Activated CD4-positive, alpha-beta T cell treated with anti-CD3 and anti-CD28 coated beads, Interleukin-2, amount 50 U/mL, for 4 hours (primary cell): ENCODE measurements around the gene VAV2.

ENCODE experiments used
- DNase-seq, 2 experiments: peaks; one replicate each; pipeline ENCODE4 v3.0.0-alpha.2; 2020

VAV2 gene

DNA sequence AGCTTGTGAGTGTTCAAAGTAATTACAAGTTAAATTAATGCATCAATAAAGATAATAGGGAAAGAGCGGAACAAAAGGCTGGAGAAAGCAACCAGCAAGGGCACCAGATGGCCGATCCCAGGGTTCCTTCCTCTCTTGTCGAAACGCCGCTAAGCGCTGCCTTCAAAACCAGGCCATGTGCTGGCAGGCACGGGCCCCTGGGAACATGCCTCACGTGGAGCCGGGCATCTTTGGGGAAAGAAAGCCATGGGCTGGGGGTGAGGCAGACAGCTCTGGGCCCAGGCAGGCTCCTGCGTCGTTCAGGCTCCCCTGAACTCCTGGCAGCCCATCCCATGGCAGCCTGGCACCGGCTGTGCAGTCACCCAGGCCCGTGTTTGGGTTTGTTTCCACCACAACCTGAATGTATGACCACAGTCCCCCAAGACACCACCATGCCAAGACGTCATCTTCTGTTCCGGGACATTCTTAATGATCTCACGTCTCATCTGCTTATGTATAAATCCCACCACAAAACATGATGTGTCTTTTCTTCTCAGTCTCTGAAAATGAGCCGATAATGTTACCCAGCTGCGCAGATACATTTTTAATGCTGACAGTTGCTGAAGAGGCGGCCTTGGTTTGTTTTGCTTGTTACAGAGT lies 143.5 kb downstream of the VAV2 start:
- DNase-seq: no peak

DNA sequence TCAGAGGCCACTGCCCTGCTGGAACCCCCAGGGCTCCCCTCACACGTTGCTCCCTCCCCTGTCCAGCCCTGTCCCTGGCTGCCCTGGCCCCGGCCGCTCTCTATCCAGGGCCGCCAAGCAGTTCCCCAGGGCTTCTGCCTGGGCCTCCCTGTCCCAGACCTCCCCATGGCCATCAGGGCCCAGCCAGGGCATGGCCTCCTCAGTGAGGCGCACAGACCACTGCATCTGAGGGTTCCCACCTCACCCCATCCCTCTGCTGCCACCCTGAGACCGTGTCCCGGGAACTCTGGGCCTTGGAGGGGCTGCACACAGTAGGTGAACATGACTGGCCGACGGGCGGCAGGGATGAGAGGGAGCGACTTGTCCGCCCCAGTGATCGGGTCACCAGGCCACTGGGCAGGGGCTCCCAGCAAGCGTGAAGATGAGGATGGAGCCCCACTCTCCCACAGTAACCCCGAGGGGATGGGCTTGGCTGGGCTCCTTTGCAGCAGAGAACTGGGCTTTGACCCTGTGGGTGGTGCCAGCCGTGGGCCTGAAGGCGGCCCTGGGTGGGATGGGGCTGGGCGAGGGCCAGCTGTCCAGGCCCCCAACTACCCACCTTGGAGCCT lies 145.5 kb downstream of the VAV2 start:
- DNase-seq: no peak

DNA sequence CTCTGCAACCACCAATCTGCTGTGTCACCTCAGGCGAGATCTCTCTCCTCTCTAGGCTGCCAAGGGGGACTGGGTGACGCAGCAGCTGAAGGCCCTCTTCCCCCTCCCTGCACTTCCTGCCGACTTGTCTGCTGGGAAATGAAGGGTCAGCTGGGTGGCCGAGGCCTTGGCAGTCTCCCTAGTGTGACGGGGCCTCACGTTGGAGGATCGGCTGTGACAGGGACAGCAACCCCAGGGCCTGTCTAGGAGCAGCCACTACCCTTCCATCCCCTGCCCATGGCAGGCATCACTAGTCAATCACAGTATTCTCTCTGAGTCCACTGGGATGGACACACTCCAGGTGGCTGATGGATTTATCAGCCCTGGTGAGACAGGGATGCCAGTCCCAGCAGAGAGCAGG lies 146.7 kb downstream of the VAV2 start:
- no peak for DNase-seq

DNA sequence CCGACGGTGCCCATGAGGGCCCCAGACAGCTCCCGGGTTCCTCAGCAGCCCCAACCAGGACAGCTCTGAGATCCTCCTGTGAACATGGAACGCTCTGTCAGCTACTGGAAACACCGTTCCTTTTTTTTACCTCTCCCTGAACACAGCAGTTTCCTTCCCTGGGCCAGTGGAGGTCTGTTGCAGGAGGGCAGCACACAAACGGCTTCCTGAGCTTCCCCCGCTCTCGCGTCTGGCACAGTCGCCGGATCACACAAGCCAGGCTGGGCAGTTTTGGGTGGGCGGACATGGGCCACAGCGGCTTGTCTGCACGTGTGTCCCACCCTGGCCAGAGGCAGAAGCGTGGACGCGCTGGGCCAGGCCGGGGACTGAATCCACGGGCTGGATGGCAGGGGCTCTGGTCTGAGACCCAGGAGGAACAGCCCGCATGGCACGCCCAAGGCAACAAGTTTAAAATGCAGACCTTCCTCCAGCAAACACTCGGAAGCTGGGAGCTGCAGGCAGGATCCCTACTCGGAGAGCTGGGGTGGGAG lies 147.2 kb downstream of the VAV2 start:
- no peak for DNase-seq

DNA sequence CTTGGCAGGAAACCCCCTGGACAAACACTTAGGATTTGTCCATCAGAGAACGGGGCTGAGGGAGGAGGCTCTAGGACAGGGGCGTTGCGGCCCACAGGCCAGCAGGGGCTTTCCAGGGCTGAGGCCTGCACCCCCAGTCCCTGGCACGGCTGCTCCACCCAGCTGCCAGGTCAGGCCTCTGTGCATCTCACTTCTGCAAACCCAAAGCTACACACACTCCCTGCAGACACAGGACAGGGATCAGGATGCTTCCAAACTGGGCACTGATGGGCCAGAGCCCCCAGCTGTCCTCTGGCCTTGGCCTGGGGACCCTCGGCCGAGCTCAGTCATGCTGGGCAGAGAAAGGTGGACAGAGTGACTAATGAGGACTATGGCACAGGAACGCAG lies 147.7 kb downstream of the VAV2 start:
- no peak for DNase-seq

DNA sequence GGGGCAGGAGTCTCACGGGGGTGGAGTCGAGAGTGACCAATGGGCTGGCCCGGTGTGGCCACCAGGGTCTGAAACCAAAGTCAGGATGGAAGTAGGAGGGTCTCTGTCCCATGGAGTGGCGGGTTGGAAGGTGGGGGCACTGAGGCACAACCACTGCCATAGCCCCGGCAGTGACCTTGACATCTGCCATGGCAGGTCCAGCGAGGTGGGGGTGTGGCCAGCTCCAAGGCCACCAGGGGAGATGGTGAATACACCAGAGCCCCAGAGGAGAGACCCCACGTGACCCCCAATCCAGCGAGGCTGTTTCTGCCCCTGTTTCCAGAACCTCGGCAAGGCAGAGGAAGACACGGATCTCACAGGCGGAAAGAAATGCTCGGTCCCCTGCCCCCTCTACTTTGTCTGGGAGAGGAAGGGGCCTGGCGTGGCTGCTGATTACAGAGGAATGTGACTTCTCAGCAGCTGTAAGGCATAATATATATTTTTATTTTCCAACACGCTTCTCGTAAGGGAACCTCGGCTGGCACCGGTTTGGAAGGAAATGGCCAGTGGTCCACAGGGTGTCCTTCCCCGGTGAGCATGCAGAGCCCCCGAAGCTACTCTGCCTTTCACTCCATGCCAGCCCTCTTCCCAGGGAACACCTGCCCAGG lies 148.2 kb downstream of the VAV2 start:
- no peak for DNase-seq

DNA sequence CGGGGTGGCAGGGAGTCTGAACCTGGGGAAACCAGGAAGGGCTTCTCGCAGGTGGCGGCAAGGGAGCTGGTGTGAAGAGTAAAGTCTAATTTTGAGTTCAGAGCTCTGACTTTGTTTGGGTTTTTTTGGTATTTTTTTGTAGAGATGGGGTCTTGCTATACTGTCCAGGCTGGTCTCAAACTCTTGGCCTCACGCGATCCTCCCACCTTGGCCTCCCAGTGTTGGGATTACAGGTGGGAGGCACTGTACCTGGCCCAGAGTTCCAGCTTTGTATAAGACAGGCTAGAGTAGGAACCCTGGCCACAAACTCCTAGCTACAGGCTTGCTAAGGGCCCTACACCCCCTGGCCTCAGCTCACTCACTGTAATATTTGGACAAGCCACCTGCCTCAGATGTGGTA lies 148.9 kb downstream of the VAV2 start:
- DNase-seq: no peak

DNA sequence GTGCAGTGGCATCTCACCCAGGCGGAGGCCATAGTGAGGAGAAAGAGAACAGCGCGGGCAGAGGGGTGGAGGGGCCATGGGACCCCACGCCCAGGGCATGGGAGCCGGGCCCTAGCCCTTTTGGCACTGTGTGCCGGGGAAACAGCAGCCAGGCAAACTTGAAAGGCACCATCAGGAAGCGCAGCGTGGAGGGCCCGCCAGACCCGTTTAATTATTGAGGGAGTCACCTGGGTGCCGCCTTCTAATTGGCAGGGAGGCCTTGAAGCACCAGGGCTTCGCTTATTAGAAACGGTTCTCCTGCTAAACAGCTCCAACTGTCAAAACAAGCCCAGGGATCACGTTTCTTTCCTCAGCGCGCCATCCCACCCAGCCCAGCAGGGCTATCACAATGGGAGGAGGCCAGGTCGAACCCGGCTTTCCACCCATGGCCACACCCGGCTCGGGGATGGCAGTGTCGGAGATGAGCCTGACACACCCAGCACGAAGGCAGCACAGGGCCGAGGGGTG lies 149.3 kb downstream of the VAV2 start:
- no peak for DNase-seq

DNA sequence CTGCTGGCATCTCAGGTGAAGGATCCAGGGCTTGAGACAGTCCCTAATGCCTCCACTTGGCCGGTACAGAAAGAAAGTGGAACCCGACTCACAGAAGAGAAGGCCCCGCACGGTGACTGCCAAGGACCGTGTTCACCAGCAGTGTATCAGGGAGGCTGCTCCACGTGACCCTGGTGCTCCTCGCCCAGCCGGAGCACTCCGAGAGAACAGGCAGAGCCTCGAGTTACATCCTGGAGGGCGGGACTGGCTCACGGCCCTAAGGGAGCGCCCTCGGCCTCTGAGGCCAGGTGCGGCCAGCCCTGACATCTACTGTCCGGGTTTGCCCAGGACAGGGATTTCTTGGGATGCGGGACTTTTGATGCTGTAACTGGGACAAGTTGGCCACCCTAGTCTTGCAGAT lies 149.9 kb downstream of the VAV2 start:
- no peak for DNase-seq

DNA sequence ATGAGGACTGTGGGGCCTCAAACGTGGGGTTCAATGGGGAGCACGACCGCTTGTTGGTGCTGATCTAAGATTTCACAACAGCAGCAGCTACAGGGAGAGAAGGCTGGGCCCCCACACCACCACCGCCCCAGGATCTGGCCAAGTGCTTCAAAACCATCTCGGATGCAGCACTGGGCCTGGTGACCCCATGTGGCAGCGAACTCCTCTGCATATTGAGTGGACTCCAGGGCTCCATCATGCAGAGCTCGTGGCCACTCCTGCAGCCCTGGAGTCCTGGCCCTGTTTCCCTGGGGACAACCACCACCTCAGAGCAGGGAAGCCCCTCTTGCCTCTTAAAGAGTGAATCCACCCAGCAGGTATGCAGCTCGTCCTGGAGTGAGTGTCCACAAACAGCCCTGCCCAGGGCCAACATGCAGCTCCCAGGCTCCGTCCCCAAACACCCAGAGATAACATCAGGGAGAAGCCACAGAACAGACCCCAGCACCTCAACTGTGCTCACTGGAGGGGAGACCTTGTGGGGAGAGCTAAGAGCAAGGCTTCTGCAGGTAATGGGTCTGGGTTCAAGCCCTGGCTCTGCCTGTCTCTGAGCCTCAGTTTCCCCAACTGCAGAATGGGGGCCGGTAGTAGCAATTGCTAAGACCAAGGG lies 150.8 kb downstream of the VAV2 start:
- no peak for DNase-seq

DNA sequence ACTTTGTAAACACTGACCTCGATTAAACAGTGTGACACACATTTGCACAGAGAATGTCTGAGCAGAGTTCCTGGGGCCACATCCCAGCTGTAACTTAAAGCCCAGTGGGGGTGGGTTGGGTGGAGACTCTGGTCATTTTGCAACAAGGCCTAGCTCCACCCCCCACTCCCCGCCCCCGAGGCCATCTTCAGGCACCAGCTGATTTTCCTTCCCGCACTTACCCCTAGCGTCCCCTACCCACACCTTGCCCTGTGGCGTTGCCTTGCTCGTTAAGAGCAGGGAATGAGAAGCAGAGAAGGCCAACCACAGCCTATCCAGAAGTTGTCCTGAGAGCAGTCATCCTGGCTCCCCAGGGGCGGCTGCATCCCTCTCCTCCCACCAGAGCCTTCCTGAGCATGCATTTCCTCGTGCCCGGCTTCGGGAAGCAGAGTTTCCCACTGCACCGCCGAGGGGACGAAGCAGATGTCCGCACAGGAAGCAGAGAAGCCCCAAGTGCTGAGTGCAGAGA lies 152.2 kb downstream of the VAV2 start:
- no peak for DNase-seq

DNA sequence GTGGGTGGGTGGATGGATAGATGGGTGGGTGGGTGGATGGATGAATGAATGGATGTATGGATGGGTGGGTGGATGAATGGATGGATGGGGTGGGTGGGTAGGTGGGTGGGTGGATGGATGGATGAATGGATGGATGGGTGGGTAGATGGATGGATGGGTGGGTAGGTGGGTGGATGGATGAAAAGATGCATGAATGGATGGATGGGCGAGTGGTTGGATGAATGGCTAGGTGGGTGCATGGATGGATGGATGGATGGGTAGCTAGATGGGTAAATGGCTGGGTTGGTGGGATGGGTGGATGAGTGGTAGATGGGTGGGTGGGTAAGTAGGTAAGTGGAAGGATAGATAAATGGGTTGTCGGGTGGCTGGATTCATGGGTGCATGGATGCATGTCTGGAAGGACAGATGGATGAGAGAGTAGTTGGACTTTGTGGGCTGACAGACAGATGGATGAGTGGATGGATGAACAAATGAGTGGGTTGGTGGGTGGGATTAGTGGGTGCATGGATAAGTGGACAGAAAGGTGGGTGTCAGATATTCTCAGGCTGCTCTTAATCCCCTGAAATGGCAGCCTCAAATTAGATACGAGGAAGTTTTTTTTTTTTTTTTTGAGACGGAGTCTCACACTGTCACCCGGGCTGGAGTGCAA lies 153.1 kb downstream of the VAV2 start:
- no peak for DNase-seq

DNA sequence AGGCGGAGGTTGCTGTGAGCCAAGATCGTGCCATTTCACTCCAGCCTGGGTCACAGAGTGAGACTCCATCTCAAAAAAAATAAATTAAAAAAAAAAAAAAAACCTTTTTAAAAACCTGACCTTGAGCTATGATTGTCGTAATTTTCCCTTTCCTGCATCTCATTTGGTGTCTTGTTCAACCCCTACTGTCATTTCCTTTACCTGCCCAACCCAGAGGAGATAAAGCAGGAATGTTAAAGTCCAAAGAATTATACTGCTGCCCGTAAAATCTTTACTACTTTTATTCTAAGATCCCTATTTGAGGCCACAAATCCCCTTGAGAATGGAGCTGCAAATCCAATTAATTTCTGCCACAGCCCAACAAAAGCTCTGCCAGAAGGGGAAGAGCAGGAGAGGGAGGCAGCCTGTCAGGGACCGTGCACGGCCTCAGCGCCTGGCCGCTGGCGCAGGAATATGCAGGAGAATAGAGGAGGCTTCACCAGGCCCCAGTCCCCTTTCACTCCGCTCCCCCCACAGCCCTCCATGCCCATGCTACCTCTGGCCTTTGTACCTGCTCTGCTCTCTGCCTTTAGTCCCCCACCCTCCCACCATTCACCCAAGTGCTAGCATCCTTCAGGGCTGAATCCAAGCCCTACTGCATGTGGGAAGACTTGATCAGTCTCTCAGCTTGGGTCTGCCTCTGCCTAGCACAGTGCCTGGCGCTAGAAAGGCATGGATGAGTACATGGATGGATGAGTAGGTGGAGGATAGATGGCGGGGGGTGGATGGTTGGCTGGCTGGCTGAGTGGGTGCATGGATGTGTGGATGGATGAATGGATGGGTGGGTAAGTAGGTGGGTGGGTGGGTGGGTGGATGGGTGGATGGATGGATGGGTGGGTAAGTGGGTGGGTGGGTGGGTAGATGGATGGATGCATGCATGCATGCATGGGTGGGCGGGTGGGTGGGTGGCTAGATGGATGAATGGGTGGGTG lies 154.2 kb downstream of the VAV2 start:
- DNase-seq: no peak

DNA sequence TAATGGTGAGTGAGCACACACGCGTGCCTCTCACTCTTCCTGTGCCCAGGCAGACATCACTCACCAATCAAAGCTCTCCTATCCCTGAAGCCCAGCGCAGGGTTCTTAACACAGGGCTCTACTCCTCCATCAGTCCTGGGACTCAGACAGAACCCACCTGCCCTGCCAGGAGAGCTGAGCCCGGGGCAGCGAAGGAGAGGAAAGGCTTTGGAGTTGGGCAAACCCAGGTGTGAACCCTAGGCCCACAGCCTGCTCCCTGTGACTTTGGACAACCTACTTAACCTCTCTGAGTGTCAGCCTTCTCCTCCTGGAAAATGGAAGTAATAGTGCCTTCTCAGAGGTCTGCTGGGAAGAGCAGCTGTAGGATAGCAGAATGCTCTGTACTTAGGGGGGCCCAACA lies 155.3 kb downstream of the VAV2 start:
- DNase-seq: no peak

DNA sequence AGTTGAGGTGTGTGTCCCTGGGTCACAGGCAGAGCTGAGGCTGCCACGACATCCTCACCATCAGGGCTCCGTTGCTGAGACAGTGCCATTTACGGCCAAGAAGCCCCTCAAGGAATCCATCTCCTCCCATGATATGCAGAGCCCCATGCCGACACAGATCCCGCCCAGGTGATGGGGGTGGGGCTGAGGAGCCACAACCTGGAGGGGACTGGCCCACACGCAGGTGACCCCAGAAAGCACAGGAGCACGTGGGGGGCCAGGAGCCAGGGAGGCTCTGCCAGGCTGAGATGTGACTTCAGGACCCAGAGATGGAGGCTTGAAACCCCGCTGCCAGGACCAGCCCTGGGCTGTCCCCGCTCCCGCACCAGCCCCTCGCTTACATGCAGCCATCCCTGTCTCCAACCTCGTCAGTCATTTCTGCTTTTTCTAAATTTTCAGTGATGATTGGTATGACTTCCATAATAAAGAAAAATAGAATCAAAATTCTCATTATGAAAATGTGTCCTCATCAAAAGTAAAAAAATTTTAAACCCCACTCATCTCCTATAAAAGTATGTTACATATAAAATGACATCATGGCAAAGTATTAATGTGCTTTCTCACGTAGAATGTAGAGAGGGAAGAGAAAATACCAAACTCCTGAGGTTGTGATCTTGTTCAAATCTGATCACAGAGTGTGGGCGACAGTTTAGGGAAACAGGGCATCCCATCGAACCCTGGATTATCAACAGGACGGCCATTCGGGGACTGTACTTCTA lies 155.9 kb downstream of the VAV2 start:
- no peak for DNase-seq

DNA sequence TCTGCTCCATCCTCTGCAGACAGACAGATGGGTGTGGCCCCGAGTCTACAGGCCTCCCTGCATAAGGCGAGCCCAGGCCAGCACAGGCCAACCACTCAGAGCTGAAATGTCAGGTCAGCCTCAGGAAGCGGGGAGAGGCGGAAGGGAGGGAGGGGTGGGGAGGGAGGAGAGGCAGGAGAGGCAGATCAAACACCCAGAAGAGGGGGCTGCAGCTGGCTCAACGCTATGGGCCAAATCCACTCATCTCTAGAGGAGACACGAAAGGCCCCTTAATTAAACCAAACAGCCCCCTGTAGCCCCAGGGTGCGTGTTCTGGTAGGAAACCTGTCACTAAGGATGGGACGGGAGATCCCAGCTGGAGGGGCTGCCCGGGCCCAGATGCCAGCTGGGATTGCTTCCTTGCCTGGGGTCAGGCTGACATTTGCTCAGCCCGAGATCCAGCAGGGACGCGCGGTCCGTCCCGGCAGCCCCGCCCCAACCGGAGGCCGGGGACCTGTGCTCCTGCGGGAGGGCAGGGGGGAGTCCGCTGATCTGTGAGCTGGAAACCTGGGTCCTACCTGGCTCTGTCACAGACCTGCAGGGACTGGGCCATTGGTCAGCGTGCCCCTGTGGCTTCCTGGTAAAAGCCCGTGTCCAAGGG lies 156.7 kb downstream of the VAV2 start:
- DNase-seq: no peak

DNA sequence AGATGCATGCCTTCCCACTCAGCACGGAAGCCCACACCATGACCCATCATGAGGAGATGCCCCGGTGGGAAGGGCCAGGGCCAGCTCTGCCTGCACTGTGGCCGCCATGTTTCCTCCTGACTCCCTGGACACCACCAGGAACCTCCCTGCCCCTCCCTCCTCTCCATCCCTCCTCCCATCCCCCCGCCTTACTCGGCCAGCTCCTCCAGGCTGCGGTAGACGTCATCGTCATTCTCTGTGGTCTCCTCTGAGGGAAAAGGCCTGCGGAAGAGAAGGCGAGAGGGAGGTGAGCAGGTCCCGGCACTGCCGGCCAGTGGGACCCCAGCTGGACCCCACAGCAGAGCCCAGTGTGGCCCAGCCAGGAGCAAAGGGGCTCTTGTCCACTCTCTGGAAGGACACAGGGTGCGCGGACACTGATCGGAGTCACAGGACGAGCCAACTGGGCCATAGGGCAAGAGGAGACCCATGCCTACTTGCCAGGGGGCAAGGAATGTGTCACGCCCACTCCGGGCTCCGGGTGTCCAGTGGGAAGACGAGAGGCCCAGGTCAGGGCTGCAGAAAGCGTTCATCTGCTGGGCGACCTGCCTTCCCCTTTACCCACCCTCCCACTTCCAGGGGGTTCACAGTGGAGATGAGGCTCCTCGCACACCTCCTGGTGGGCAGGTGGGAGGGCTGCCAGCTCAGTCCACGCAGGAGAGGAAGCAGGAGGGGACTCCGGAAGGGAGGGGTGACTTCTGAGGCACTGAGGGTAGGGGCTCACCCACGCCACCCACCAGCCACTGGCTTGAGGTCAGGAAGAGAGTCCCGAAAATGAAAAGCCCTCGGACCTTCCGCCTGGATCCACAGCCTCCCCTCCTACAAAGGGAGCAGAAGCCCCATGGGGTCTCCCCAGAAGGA lies 157.8 kb downstream of the VAV2 start:
- no peak for DNase-seq

DNA sequence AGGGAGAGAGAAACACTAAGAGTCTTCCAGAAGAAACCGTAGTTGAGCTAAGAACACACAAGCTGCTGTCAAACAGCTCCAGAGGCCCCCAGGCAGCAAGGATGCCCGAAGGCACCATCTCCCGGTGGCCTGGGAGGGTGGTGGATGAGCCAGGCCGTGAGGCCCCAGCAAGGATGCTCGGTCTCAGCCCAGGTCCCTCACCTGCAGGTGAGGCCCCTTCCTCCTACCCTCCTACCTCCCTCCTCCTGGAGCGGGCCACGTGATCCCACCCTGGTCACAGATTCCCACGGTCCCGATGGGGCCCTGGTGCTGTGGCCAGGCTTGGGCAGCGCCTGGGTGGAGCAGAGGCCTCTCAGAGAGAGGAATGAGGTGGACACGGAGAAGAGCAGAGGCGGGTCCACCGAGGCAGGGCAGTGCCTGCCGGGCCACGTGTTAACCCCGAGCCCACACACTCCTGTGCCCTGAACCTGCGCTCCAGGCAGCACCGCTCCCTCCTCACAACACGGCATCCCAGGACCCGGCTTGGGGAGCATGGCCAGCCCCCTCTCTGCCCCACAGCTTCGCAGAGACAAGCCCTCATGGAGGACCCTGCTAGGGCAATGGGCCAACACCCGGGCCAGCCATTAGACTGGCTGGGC lies 158.6 kb downstream of the VAV2 start:
- DNase-seq: no peak

DNA sequence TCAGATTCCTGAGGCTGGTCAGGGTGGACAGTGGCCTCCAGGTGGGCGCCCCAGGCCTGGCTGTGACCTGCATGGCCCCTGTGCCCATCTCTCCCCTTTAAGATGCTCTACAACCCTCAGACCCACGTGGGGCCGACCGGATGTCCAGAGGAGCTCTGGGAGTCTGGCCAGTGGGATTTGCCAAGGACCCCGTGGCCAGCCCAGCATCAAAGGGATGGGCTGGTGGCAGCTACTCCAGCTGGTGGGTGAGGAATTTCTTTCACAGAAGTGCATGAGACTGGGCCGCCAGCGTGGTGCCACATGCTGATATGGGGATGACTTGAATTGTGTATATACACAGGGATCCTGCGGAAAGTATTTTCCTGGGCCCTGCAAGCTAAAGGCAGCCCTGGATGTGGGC lies 159.2 kb downstream of the VAV2 start:
- no peak for DNase-seq
